Mucosa of rectum (tissue), 2 donors: Measurements from ENCODE around the gene LIPE.

ENCODE experiments used
- H3K27ac ChIP-seq, 2 donors: one replicate each; pipeline ENCODE4 v1.7.0; 2013; ENCODE audit warnings: inconsistent platforms in 2 of 2, low read depth in 2 of 2, low read length in 2 of 2
- H3K27me3 ChIP-seq, 2 donors: one replicate each; pipeline ENCODE4 v1.7.0; 2013; ENCODE audit warnings: low read length in 2 of 2; ENCODE audit not compliant: control insufficient read depth in 2 of 2, insufficient read depth in 2 of 2
- H3K36me3 ChIP-seq, 2 donors: one replicate each; pipeline ENCODE4 v1.7.0; 2013; ENCODE audit warnings: low read length in 2 of 2; ENCODE audit not compliant: control insufficient read depth in 2 of 2, insufficient read depth in 2 of 2
- H3K4me1 ChIP-seq, 2 donors: one replicate each; pipeline ENCODE4 v1.7.0; 2013; ENCODE audit warnings: low read length in 2 of 2, mild to moderate bottlenecking in 1 of 2; ENCODE audit not compliant: control insufficient read depth in 2 of 2, insufficient read depth in 2 of 2
- H3K4me3 ChIP-seq, 2 donors: one replicate each; pipeline ENCODE4 v1.7.0; 2013; ENCODE audit warnings: low read length in 2 of 2
- H3K9ac ChIP-seq, 2 donors: one replicate each; pipeline ENCODE4 v1.7.0; 2013; ENCODE audit warnings: low read length in 2 of 2, low read depth in 1 of 2, mild to moderate bottlenecking in 1 of 2
- H3K9me3 ChIP-seq, 2 donors: one replicate each; pipeline ENCODE4 v1.7.0; 2013; ENCODE audit warnings: low read length in 2 of 2; ENCODE audit not compliant: control insufficient read depth in 2 of 2
- donor health status: healthy.
- donor health status: Normal muscosa, but diverticular disease.

Gene LIPE

DNA sequence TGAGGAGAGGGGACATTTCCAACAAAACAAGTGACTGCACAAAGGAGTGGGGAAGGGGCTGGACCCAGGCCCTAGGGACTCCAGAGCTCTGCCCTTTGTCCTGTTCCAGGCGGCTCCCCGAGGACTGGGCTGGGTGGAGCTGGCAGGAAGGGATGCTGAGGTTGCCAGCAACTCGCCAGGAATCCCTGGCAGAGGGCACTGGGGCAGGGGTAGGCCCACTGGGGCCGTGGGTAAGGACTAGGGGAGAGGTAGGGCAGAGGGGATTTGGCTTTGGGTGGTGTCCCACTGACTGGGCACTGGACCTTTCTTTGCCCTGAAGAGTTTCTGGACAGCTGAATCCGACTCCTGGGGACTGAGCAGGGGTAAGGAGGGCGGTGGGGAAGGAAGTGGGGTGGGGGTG, 7.9 kb downstream of the LIPE start:
- no peak overlapping the region for H3K9ac ChIP-seq
- H3K4me3 ChIP-seq, result no peak overlapping the region
- peaks cover 18 to 30% of the 10 kb centered on the region in 2 donors for H3K4me1 ChIP-seq
- H3K27ac ChIP-seq, result no peak overlapping the region
- no peaks in the 10 kb centered on the region for H3K36me3 ChIP-seq
- no peaks in the 10 kb centered on the region for H3K9me3 ChIP-seq
- H3K27me3 ChIP-seq, result peaks cover 0 to 3% of the 10 kb centered on the region in 2 donors

DNA sequence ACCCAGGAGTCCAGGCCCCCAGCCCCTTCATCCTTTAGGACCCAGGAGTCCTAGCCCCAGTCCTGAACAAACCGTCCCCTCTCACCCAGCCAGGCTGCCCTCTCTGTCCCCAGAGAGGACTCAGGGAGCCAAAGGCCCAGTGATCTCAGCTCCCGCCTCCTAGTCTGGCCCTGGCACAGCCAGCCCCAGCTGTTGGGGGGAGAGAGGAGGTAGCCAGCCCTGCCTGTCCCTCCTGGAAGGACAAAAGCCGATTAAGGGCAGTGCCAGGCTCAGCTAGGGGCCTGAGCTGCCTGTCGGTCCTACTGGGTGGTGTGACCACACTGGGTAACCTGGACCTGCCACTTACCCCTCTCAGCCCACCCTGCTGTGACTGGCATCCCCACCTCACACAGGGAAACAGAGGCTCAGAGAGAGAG, 14.5 kb downstream of the LIPE start:
- peaks cover 5 to 6% of the 10 kb centered on the region in 2 donors for H3K4me1 ChIP-seq
- H3K36me3 ChIP-seq, result no peaks in the 10 kb centered on the region
- no peak overlapping the region for H3K27ac ChIP-seq
- H3K4me3 ChIP-seq, result no peak overlapping the region
- H3K9ac ChIP-seq, result no peak overlapping the region
- no peaks in the 10 kb centered on the region for H3K9me3 ChIP-seq
- no peaks in the 10 kb centered on the region for H3K27me3 ChIP-seq

DNA sequence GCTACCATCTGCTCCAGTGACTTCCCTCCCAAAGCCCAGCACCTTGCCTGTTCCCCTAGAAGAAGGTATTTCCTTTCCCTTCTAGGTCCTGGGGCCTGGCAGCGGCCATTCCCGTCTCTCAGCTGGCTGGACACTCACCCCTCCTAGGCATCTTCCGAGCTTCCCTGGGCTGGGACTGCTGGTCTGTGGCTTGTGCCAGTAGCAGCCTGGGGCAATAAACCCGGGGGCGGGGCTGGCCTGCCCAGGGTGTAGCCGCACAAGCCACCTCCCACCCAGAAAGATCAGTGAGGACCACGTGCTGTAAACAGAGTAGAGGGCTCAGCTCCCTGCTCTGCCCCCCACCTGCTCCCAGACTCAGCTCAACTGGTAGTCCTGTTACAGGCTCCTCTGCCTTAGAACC, 15.0 kb downstream of the LIPE start:
- H3K4me3 ChIP-seq, result no peak overlapping the region
- no peaks in the 10 kb centered on the region for H3K36me3 ChIP-seq
- no peak overlapping the region for H3K27ac ChIP-seq
- H3K27me3 ChIP-seq, result no peaks in the 10 kb centered on the region
- no peaks in the 10 kb centered on the region for H3K9me3 ChIP-seq
- no peak overlapping the region for H3K9ac ChIP-seq
- peaks cover 5 to 6% of the 10 kb centered on the region in 2 donors for H3K4me1 ChIP-seq

DNA sequence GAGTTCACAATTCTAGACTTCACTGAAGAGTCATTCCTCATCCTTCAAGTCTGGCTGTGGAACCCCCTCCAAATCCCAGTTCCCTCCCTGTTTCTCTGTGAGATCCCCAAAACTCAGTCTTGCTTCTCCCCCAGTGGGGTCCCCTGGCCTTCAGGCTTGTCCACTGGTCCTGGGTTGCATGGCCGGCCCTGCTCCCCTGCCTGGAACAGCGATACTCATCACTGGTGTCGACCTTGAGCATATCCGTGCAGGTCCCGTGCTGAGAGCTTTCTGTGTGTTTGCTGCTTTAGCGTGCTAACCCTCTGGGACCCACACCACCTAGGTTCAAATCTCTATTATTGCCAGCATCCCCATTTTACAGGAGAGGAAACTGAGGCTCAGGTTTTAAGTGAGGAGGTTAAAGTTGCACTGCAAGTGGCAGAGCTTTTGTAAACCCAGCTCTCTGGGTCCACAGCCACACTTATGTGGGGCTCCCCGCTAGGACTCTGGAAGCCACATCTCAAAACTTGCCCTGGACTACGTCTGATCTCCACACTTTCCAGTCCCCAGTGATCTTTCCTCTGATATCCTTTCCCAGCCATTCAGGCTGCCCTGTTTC, 15.5 kb downstream of the LIPE start:
- H3K4me1 ChIP-seq, result peaks cover 5 to 6% of the 10 kb centered on the region in 2 donors
- H3K4me3 ChIP-seq, result no peak overlapping the region
- H3K27me3 ChIP-seq, result no peaks in the 10 kb centered on the region
- H3K9me3 ChIP-seq, result no peaks in the 10 kb centered on the region
- no peak overlapping the region for H3K27ac ChIP-seq
- H3K9ac ChIP-seq, result no peak overlapping the region
- H3K36me3 ChIP-seq, result no peaks in the 10 kb centered on the region

DNA sequence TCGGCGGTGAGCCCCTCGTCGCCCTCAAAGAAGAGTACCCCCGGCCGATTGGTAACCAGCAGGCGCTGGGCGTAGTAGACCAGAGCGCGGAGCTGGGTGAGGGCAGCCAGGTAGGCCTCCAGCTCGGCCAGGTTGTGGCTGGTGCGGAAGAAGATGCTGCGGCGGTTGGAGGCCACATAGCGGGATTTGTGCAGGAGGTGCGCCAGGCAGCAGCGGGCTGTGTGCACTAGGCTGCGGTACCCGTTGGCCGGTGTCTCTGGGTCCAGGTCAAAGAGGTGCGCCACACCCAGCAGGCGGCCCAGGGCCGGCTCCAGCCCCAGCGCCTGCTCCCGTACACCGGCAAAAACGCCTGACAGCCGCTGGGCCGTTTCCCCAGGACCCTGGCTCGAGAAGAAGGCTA, 16.8 kb downstream of the LIPE start:
- no peak overlapping the region for H3K4me3 ChIP-seq
- no peaks in the 10 kb centered on the region for H3K27me3 ChIP-seq
- peaks cover 5 to 6% of the 10 kb centered on the region in 2 donors for H3K4me1 ChIP-seq
- H3K36me3 ChIP-seq, result no peaks in the 10 kb centered on the region
- no peak overlapping the region for H3K27ac ChIP-seq
- H3K9me3 ChIP-seq, result no peaks in the 10 kb centered on the region
- H3K9ac ChIP-seq, result no peak overlapping the region

DNA sequence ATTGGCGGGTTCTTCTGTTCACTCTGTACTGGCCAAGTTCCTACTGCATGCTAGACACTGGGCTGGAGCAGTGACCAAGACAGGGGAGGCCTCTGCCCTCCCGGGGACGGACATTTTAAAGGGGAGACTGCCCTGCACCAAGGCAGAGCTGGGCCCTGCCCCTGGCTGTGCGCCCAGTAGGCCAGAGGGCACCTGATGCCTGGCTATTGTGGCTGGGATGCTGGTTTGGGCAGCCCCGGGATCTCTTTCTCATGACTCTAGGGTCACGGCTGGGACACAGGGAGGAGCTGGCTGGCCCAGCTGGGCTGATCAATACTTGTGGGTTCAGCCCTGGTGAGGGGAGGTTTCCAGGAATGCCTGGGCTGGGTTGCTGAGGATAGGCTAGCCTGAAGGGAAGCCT, 17.7 kb downstream of the LIPE start:
- no peaks in the 10 kb centered on the region for H3K27me3 ChIP-seq
- no peaks in the 10 kb centered on the region for H3K9me3 ChIP-seq
- no peak overlapping the region for H3K27ac ChIP-seq
- peaks cover 5 to 6% of the 10 kb centered on the region in 2 donors for H3K4me1 ChIP-seq
- no peak overlapping the region for H3K9ac ChIP-seq
- H3K4me3 ChIP-seq, result no peak overlapping the region
- no peaks in the 10 kb centered on the region for H3K36me3 ChIP-seq

DNA sequence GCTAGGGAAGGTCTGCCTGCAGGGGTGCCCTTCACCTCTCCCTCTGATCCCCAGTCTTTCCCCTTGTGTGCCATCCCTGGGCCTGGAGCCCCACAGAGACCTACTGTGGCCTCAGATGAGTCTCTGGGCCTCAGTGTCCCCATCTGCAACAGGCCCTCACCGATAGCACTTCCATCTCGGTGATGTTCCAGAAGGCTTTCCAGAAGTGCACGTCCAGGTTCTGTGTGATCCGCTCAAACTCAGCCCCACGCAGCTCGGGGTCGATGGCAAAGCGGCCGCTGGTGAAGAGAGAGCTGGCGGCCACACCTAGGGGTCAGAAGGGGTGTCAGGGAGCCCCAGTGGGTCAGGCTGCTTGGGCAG, 19.4 kb downstream of the LIPE start:
- no peaks in the 10 kb centered on the region for H3K27me3 ChIP-seq
- H3K27ac ChIP-seq, result no peak overlapping the region
- no peak overlapping the region for H3K9ac ChIP-seq
- no peaks in the 10 kb centered on the region for H3K9me3 ChIP-seq
- no peaks in the 10 kb centered on the region for H3K36me3 ChIP-seq
- no peak overlapping the region for H3K4me3 ChIP-seq
- peaks cover 5 to 6% of the 10 kb centered on the region in 2 donors for H3K4me1 ChIP-seq

DNA sequence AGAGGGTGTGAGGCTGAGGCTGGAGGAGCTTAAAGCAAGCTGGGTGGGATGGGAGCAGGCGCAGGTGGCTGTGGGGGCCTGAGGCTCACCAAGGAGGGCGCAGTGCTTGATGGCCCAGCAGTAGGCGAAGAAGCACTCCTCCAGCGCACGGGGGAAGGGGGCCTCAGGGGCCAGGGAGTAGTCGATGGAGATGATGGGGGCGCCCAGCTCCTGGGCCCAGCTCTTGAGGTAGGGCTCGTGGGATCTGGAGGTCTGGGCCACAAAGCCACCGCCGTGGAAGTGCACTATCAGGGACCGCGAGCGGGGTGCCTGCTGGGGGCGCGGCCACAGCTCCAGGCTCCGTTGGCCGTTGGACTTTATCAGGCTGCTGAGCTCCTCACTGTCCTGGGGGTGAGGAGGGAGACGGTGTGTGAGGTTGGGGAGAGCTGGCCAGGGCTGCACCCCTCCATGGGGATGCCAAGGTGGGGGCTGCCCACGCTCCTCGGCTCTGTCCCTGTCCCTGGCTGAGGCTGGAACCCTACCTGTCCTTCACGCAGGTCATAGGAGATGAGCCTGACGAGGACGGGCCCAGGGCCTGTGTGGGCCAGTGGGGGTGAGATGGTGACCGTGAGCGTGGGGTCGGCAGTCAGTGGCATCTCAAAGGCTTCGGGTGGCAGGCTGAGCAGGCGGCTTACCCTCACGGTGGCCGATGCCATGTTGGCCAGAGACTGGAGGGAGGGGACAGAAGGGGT, 19.9 kb downstream of the LIPE start:
- Histone ChIP-seq H3K4me1 (peaks cover 2 to 3% of the 10 kb centered on the region in 2 donors), H3K27me3 (no peaks in the 10 kb centered on the region), H3K4me3 (no peak overlapping the region), H3K9ac (no peak overlapping the region), H3K9me3 (no peaks in the 10 kb centered on the region), H3K27ac (no peak overlapping the region), H3K36me3 (no peaks in the 10 kb centered on the region)

DNA sequence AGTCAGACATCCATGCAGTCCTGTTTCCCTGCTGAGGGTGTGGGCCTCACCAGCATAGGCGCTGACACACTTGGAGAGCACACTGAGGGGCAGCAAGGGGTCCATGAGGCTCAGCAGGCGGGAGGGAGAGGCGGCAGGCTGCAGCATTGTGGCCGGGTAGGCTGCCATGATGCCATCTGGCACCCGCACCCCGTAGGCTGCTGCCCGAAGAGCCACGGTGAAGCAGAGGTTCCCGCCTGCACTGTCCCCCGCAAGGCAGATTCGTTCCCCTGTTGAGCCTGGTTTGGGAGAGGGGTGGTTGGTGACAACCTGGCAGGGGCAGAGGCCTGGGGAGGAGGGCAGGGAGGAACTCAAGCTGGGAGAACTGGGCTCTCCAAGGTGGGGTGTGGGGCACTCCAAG, 21.1 kb downstream of the LIPE start:
- Histone ChIP-seq H3K27ac (no peak overlapping the region), H3K27me3 (no peaks in the 10 kb centered on the region), H3K9ac (no peak overlapping the region), H3K4me1 (peaks cover 0 to under 1% of the 10 kb centered on the region in 2 donors), H3K36me3 (no peaks in the 10 kb centered on the region), H3K9me3 (no peaks in the 10 kb centered on the region), H3K4me3 (no peak overlapping the region)

DNA sequence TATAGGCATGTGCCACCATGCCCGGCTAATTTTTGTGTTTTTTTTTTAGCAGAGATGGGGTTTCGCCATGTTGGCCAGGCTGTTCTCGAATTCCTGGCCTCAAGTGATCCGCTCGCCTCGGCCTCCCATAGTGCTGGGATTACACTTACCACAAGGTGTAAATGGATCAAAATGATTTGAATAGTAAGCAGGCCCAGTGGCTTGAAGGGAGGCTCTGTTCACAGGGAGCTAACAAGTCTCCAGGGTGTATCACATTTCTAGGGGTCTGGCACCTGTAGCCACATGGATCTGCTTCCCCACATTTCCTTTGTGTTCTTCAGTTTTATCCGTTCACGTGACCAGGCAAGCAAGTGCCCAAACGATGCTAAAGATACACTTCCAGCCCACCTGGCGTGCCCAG, 23.6 kb downstream of the LIPE start:
- Histone ChIP-seq H3K27ac (no peak overlapping the region), H3K36me3 (no peaks in the 10 kb centered on the region)

More for the DNA sequence above, 23.6 kb downstream of the LIPE start:
- no peaks in the 10 kb centered on the region for H3K27me3 ChIP-seq
- no peaks in the 10 kb centered on the region for H3K9me3 ChIP-seq
- H3K9ac ChIP-seq, result no peak overlapping the region
- H3K4me3 ChIP-seq, result no peak overlapping the region
- H3K4me1 ChIP-seq, result peaks cover 0 to 2% of the 10 kb centered on the region in 2 donors
